HG03135 (cell line): ENCODE results near the gene NEU3.

Experiments
- ATAC-seq: cut with Tn5 transposase; IDR thresholded peaks from one replicate; pipeline ENCODE4 v1.9.1; 2021; ENCODE audit warnings: mild to moderate bottlenecking, moderate library complexity; ENCODE audit not compliant: unreplicated experiment

The NEU3 gene

DNA sequence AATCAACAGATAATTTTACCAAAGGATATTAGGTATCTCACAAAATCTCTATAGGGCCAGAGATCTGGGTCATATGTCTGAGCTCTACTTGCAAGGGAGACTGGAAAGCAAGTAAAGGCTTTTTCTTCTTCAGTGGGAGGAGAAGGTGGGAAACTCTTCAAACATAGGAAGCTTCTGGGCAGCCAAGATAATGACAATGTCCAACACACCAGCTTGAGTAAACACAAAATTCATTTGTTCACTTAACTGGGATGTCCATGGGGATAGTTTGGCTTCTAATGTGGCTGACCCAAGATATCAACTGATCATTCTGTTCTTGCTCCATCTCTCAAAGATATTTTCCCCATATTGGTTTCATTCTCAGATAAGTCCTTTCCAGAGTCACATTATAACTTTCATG, 70.6 kb downstream of the NEU3 start:
- ATAC-seq: no peak

DNA sequence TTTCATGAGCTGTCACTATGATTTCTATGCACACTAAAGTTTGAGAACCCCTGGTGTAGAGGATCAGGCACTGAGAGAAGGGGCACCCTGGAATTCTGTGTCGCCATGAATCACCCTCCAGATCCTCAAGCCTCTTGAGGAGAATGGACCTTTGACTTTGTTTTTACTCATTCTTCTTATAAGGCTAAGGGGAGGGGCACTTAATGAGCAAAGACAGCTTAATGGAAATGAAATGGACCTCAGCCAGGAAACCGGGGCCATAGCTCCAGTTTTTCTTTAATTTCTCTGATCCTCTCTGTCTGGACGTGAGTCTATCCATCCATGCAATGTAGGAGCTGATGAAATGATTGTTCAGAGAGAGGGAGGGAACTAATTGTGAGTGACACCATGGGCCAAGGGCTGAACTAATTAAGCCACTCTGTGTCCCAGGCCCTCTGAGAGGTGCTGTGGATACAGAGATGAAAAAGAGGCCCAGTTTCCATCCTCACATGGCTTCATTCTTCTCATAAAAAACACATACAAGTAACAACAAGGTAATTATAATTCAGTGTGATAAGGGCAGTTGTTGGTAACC, 75.1 kb downstream of the NEU3 start:
- no peak for ATAC-seq

DNA sequence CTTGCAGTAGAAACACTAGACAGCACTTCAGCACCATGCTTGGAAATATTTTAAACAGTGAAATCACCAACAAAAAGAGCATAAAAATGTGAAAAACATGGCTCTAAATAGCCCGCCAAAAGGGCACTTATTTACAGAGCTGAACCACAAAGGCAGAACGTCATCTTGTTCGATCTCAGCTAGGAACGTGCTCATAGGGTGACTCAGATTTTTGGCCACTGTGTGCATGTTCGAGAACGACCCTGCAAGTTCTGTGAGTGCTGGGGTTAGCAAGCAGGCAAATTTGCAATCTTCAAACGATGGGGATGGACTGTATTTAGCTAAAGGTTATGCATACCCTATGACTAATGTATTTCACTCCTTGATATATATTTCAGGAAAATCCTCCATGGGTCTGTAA, 77.3 kb downstream of the NEU3 start:
- ATAC-seq: no peak
